Ovary (tissue), 9 donors: ENCODE data around the gene TXK. TPM values are rescaled to one million over a fixed set of nuclear protein-coding genes. Genes with fewer than 3 reads are reported as not detected.

Source experiments
- DNase-seq, 5 donors: peaks; one replicate each; pipeline ENCODE4 v3.0.0-alpha.2; 2019 to 2020
- H3K27ac ChIP-seq, 2 donors: fragments of 200-600 bp; one replicate each; pipeline versions ENCODE4 v1.5.1 to v1.8.0; 2019 to 2022
- H3K27me3 ChIP-seq: fragments of 200-600 bp; one replicate; pipeline ENCODE4 v1.8.0; 2022
- H3K36me3 ChIP-seq: fragments of 200-600 bp; sonication (generic); one replicate; pipeline ENCODE4 v1.5.1; 2019
- H3K4me1 ChIP-seq: one replicate; pipeline ENCODE4 v1.8.1; 2013; ENCODE audit warnings: mild to moderate bottlenecking, moderate library complexity; ENCODE audit not compliant: insufficient read depth
- H3K4me3 ChIP-seq: fragments of 200-600 bp; sonication (generic); one replicate; pipeline ENCODE4 v1.5.1; 2017
- H3K9me3 ChIP-seq, 2 donors: fragments of 200-600 bp in 1 of 2; sonication (generic) in 1 of 2; one replicate each; pipeline versions ENCODE4 v1.5.1 to v1.8.1; 2013 to 2019; ENCODE audit warnings: mild to moderate bottlenecking in 1 of 2, moderate library complexity in 1 of 2
- CTCF ChIP-seq, 3 donors: fragments of 450-650 bp in 2 of 3; fragments of 200-600 bp in 1 of 3; IDR thresholded peaks; one replicate each; pipeline versions ENCODE4 v1.5.1 to v1.8.0; 2016 to 2022; ENCODE audit warnings: antibody characterized with exemption in 3 of 3, mild to moderate bottlenecking in 1 of 3
- EP300 ChIP-seq: sonication (generic); formaldehyde crosslinking; IDR thresholded peaks from one replicate; pipeline ENCODE4 v1.6.1; 2017; ENCODE audit warnings: antibody characterized with exemption
- POLR2A ChIP-seq: fragments of 450-650 bp; IDR thresholded peaks from one replicate; pipeline ENCODE4 v1.6.1; 2017; ENCODE audit warnings: antibody characterized with exemption, mild to moderate bottlenecking, moderate library complexity
- WGBS, 3 donors: extraction: QIAGEN DNeasy Blood & Tissue Kit in 1 of 3; methylation state at CpG; one replicate each; pipeline versions ENCODE4 v1.1.5 to v1.1.7; 2013 to 2017; 5-methylcytosine and 5-hydroxymethylcytosine counted together
- intact Hi-C, 4 donors: fragments of 100-400 bp; cut with DNase I; formaldehyde crosslinking; loops; one replicate each; pipeline versions ENCODE4 v1.11.0 to v1.15.1; 2022 to 2023
- polyA plus RNA-seq, 2 donors: library from polyadenylated mRNA; stranded (reverse); fragments of 200-250 nt in 1 of 2; fragments of 350-450 nt in 1 of 2; fragmentation: Illumina TruSeq in 1 of 2; extraction: RNeasy Lipid Tissue Mini Kit (QIAGEN cat#74804) in 1 of 2; gene quantifications; one replicate each; pipeline ENCODE4 v1.2.3, GENCODE V29; 2013 to 2014
- total RNA-seq, 7 donors: library from RNA; depleted of rRNA in 2 of 7; stranded (reverse); fragments of >200 nt in 2 of 7; fragmentation: NEBNext Ultra II Directional in 3 of 7; extraction: Animal tissue kit (Norgen Biotek cat#: 25700) in 3 of 7; gene quantifications; one replicate each; pipeline versions ENCODE4 v1.1.0 to v1.2.4, GENCODE V29; 2016 to 2023
- donor health status: DM: no; HTN: no; CAD: no; lungs with moderate emphysema.
- donor health status: DM: no; HTN: no; CAD: no.
- donor health status: Bipolar disorder and iron deficiency.
- donor health status: DM: yes; HTN: yes; CAD: no.
- donor health status: DM: no; HTN: no; CAD: no.
- donor health status: DM: yes; HTN: yes; CAD: no.

TXK gene
- total and polyA plus RNA-seq, 9 donors, result 0.11 to 2.3 (median 0.26) TPM

GRCh38 chr4:48081196-48081595 lies 52.9 kb downstream of the TXK start:
- intact Hi-C loops, result no loop called here
- TF ChIP-seq EP300 (no peak), POLR2A (no peak), CTCF (IDR thresholded peaks at IDR 0.05) (no peak)
- Histone ChIP-seq H3K4me3 (no peak overlapping the region), H3K27ac (no peak overlapping the region), H3K9me3 (no peaks in the 10 kb centered on the region), H3K4me1 (no peaks in the 10 kb centered on the region), H3K36me3 (no peaks in the 10 kb centered on the region), H3K27me3 (no peaks in the 10 kb centered on the region)
- no peak for DNase-seq
- WGBS, 3 donors, result 38 to 49% (median 40%) methylated on average over 1 of the region's 1 CpG

- intact Hi-C loops, result no loop called here
- Histone ChIP-seq H3K4me1 (no peaks in the 10 kb centered on the region), H3K36me3 (no peaks in the 10 kb centered on the region), H3K27ac (no peak overlapping the region), H3K4me3 (no peak overlapping the region), H3K27me3 (no peaks in the 10 kb centered on the region), H3K9me3 (no peaks in the 10 kb centered on the region)
- DNase-seq, result no peak
- TF ChIP-seq POLR2A (no peak), EP300 (no peak), CTCF (IDR thresholded peaks at IDR 0.05) (no peak)
- 89 to 92% (median 90%) methylated on average over 3 of the region's 3 CpGs for WGBS, 3 donors
These were observed 54.1 kb downstream of the TXK start for GRCh38 chr4:48079972-48080391.

- no peaks in the 10 kb centered on the region for H3K36me3 ChIP-seq
- H3K4me3 ChIP-seq, result no peak overlapping the region
- H3K27me3 ChIP-seq, result no peaks in the 10 kb centered on the region
- H3K4me1 ChIP-seq, result no peaks in the 10 kb centered on the region
- H3K9me3 ChIP-seq, result no peaks in the 10 kb centered on the region
- TF ChIP-seq CTCF (IDR thresholded peaks at IDR 0.05), result no peak
- TF ChIP-seq EP300, result no peak
- TF ChIP-seq POLR2A, result no peak
- no peak for DNase-seq
- intact Hi-C loops, result no loop called here
- WGBS, 3 donors, result 20 to 36% (median 21%) methylated on average over 5 of the region's 5 CpGs
- no peak overlapping the region for H3K27ac ChIP-seq
These were observed 55.0 kb downstream of the TXK start for GRCh38 chr4:48078862-48079655.

- H3K27me3 ChIP-seq, result no peaks in the 10 kb centered on the region
- no peaks in the 10 kb centered on the region for H3K4me1 ChIP-seq
- H3K36me3 ChIP-seq, result no peaks in the 10 kb centered on the region
- H3K27ac ChIP-seq, result no peak overlapping the region
- intact Hi-C loops, result no loop called here
- no peaks in the 10 kb centered on the region for H3K9me3 ChIP-seq
- DNase-seq, result no peak
- no peak overlapping the region for H3K4me3 ChIP-seq
- TF ChIP-seq EP300 (no peak), POLR2A (no peak), CTCF (IDR thresholded peaks at IDR 0.05) (no peak)
- WGBS, 3 donors, result 78 to 98% (median 96%) methylated on average over 2 of the region's 2 CpGs
These were observed 55.6 kb downstream of the TXK start for GRCh38 chr4:48078425-48078824.
